GM13976 (cell line): ENCODE results near the gene ELMO1.

Experiments
- DNase-seq: peaks from one replicate; pipeline ENCODE4 v3.0.0; 2012; ENCODE audit warnings: low spot score
- CTCF ChIP-seq: IDR thresholded peaks from 2 replicates; pipeline ENCODE4 v1.5.1; 2012; ENCODE audit warnings: borderline replicate concordance, mild to moderate bottlenecking; ENCODE audit not compliant: insufficient read depth; ENCODE audit errors: extremely low read depth, missing control alignments, control extremely low read depth
- in situ Hi-C: fragments of 300-500 bp; cut with MboI; formaldehyde crosslinking; loops from one replicate; pipeline ENCODE4 v1.12.0; 2022; ENCODE audit warnings: low sequenced_read_pairs, mixed read lengths, inconsistent platforms; ENCODE audit not compliant: unreplicated experiment

ELMO1 gene

DNA sequence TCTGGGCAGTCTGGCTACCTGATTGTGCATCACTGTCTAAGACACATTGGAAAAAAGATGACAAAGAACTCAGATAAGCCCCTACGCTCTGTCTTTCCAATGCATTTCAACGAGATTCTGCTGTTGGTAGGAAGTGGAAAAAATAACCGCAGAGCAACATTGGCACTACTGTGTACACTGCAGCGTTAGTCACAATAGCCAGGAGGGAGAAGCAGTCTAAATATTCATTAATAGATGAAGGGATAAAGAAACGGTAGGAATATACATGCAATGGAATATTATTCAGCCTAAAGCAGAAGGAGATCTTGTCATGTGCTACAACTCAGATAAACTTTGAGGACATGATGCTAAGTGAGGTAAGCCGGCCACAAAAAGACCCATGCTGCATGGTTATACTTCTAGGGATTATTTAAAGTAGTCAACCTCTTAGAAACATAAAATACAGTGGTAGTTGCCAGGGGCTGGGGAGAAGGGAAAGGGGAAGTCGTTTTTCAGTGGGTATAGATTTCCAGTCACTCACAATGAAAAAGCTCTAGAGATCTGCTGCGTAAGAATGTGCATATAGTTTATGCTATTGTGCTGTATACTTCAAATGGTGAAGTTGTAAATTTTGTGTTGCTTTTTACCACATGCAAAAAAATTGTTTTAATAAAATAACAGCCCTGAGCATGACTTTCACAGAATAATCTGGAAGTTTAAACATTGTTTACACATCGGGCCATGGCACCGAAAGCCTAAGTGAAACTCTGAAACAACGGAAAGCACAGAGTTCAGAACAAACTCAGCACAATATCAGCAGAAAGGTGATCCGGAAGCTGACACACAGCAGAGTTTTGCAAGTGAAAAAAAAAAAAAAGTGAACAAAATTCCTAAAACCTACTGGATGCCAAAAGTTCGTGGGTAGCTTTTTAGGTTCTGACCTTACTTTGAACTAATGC lies 40.1 kb downstream of the ELMO1 start:
- in situ Hi-C loops, result no loop called here
- TF ChIP-seq CTCF, result no peak
- DNase-seq, result peak; percentile 20

- in situ Hi-C loops, result no loop called here
- TF ChIP-seq CTCF, result no peak
- no peak for DNase-seq
Measured at GRCh38 chr7:37405603-37406122, 43.0 kb downstream of the ELMO1 start.

DNA sequence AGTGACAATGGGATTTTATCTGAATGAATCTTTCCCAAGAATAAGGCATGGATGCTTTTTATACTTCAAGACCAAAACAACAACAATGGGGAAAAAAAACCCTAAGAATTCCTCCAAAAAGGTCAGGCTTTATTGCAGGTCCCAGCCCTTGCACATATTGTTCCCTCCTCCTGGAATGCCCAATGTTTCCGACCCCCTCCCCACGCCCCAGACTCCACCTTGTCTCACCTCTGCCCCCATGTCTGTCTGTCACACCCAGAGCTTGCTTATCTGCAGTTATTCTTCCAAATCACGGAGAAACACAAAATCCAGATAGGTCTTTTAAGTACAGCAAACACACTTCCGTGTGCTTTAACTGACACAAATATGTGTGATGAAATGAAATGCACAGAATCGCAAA lies 43.5 kb downstream of the ELMO1 start:
- no peak for TF ChIP-seq CTCF
- in situ Hi-C loops, result no loop called here
- no peak for DNase-seq

- no peak for DNase-seq
- in situ Hi-C loops, result no loop called here
- TF ChIP-seq CTCF, result no peak
Measured at GRCh38 chr7:37399876-37400421, 48.7 kb downstream of the ELMO1 start.

GRCh38 chr7:37398403-37398802 lies 50.3 kb downstream of the ELMO1 start:
- in situ Hi-C loops, result no loop called here
- no peak for TF ChIP-seq CTCF
- no peak for DNase-seq

DNA sequence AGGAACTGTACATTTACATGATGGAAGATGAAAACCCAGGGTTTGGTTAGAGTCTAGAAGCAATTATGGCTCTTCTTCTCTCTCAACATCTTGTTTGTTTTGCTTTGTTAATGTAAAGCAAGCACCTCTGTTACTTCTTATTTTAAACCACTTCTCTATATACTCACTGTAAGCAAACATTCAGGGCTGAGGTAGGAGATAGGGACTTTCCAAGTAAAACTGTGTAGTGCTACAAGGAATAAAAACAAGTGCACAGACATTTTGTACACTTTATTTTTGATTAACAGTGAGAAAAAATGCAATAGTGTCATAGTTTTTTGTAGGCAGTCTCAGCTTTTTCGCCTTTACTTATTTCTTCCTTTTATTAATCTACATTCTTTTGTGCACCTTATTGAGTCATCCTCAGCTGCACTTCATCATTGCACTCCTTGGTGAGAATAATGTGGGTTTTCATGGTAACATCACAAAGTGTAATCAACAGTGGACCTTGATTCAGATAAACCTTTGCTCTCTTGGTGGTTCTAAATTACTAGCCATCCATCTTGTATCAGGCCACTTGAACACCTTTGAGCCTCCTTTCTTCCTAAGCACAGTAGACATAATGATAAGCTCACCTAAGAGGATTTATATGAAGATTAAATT lies 52.9 kb downstream of the ELMO1 start:
- no peak for TF ChIP-seq CTCF
- DNase-seq, result peak; percentile 23
- in situ Hi-C loops, result no loop called here
